NCI-H345 (cell line): Measurements from ENCODE around the gene PPIL6.
"Not testable (repeated sequence)": the region's sequence is repeated elsewhere in the genome, so short reads cannot be mapped to it uniquely, and the experiment has no call there.

Experiments
- DNase-seq: peaks from one replicate; lab custom pipeline; 2025; lab: John Stamatoyannopoulos, UW

The PPIL6 gene

DNA sequence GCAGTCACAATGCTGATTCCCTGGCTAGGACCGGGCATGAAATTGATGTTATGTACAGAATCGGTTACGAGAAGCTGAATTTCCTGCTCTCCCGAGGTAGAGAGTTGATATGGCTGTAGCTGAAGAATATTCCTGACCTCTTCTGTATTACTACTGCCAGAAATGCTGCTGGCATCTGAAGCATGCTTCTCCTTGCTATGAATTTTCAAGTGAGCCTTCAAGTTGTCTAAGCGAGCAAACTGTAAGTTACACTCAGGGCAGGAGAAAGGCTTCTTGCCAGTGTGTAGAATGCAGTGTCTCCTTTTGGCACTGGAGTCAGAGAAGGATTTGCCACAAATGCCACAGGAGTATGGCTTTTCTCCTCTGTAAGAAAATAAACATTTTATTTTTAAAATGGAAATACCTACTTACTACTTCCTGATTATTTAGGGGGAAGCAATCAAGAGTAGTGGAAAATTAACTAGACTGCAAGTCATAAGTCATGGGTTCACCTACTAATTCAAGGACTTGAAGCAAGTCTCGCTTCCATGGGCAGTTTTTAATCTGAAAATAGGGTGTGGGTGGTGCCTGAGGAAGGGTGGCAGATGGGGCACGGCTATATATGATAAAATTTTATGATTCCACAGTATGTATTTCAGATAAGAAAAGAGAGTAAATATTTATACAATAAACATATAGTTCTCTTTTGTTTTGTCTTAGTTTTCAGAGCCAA lies 25.9 kb upstream of the PPIL6 start:
- DNase-seq: no peak

DNA sequence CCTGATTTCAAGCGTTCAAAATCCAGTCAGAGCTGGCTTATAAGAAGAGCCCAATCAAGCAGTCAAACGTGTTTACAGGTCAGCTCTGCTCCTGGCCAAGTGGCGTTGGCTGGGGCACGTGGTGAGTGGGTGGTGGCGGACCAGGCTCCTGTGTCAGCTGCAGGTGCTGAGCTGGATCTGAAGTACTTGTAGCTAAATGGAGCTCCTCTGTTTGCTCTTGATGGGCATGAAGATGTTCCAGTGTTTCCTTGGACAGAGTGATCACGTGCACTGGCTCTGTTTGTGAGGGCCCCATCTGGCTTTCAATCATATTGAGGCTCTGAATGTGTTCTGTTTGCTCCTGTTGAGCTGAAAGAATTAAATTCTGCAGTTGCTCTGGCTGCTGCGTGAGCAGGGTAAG lies 25.3 kb upstream of the PPIL6 start:
- DNase-seq: peak; percentile 75

- no peak for DNase-seq
Observed at GRCh38 chr6:109461733-109462526, 21.5 kb upstream of the PPIL6 start.

DNA sequence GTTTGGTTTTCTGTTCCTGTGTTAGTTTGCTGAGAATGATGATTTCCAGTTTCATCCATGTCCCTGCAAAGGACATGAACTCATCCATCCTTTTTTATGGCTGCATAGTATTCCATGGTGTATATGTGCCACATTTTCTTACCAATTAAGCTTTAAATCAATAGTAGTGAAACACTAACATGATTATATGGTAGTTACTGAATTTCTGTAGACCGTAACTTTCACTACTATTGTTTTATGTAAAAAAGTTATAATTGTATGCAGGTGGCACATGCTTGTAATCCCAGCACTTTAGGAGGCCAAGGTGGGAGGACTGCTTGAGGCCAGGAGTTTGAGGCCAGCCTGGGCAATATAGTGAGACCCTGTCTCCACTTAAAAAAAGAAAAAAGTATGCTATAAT lies 20.8 kb upstream of the PPIL6 start:
- not testable (repeated sequence) for DNase-seq

- DNase-seq: no peak
Observed at GRCh38 chr6:109460161-109460829, 19.9 kb upstream of the PPIL6 start.

DNA sequence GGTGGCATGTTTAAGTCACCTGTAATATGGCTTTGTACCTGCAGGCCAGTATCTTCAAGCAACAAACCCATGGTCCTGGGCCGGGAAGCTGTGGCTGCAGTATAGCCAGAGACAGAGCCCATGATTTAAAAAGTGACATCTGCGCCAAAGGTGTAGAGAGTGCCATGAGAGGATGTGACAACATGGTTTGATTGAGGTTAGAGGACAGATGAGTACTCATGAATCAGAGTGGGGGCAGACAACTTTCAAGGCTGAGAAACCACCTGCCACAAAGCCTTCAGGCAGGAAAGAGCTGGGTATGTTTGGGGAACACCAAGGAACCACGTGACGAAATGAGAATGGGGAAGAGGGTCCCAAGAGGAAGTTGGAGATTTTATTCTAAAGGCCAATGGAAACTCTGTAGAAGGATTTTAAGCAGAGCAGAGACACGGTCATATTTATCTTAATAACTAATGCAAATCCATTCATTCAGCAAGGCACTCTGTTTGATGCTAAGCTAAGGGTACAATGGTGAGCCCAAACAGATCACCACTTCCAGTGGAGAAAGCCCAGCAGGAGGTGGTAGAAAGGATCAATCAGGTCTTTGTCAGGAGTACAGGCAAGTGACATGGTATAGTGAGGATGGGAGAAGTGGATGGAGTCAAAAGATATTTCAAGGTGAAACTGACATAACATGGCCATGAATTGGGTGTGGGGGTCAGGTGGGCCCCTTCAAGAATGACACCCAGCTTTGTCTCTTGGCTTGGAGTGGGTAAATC lies 18.5 kb upstream of the PPIL6 start:
- DNase-seq: peak; percentile 65

GRCh38 chr6:109457562-109457996 lies 17.2 kb upstream of the PPIL6 start:
- no peak for DNase-seq

- no peak for DNase-seq
Observed at GRCh38 chr6:109456710-109457561, 16.5 kb upstream of the PPIL6 start.

GRCh38 chr6:109456111-109456583 lies 15.7 kb upstream of the PPIL6 start:
- DNase-seq: no peak

- peak; percentile 73 for DNase-seq
Observed at GRCh38 chr6:109455437-109456110, 15.1 kb upstream of the PPIL6 start, which contains the start of gene MICAL1. Gene MICAL1, minus strand, starts transcription at chr6:109455772. Its CDS starts 1,576 bp downstream, at chr6:109454196.

GRCh38 chr6:109454496-109455436 lies 14.3 kb upstream of the PPIL6 start:
- DNase-seq: peak; percentile 41

GRCh38 chr6:109453594-109454495 lies 13.4 kb upstream of the PPIL6 start:
- peak; percentile 83 for DNase-seq

GRCh38 chr6:109453156-109453555 lies 12.7 kb upstream of the PPIL6 start:
- no peak for DNase-seq

DNA sequence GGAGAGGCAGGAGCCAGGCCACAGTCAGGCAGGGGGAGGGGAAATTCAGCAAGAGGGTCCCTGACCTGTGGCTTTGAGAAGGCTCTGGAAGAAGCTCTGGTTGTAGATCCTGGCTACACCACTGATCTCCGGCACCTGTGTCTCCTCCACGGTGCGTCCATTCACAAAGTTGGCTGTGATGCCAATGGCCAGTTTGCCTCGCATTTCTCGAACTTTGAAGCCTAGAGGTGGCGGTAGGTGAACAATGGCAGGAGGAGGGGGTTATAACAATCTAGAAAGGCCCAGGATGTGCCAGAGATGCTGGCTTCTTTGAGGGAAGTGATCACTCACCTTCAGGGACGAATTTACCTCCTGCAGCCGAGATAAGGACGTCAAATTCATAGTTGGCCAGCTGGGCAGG lies 11.8 kb upstream of the PPIL6 start:
- DNase-seq: no peak

DNA sequence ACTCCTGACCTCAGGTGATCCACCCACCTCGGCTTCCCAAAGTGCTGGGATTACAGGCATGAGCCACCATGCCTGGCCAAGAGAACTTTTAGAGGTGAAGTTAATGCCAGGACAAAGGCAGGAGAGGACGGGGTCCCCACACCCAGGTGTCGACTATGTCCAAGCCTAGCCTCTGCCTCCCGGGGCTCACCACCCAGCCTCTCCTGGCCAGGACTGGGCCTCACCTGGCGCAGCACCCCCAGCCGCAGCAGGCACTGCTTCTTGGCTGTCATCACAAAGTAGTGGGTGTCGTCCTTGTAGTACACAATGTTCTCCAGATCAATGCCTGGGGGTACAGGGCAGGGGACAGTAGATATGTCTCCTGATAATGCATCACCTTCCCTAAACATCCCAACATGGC lies 10.9 kb upstream of the PPIL6 start:
- DNase-seq: no peak

- no peak for DNase-seq
Observed at GRCh38 chr6:109450801-109451200, 10.4 kb upstream of the PPIL6 start.

- no peak for DNase-seq
Observed at GRCh38 chr6:109449795-109450673, 9.6 kb upstream of the PPIL6 start.
